HEK293T (cell line): ENCODE results near the gene LRRC61.

Experiments
- CTCF ChIA-PET: fragments of 350-600 bp; formaldehyde crosslinking; extraction: SDS; loops from one replicate; lab custom pipeline; 2021; ENCODE audit warnings: antibody characterized with exemption, inconsistent platforms; lab: Yijun Ruan, JAX
- POLR2A ChIA-PET: fragments of 350-600 bp; formaldehyde crosslinking; extraction: SDS; loops from one replicate; lab custom pipeline; 2020; ENCODE audit warnings: antibody characterized with exemption, inconsistent platforms; lab: Yijun Ruan, JAX
- DNase-seq: peaks from one replicate; pipeline ENCODE4 v3.0.0; 2012; ENCODE audit warnings: mixed read lengths; ENCODE audit errors: extremely low spot score
- ARNT ChIP-seq: fragments of 450-650 bp; IDR thresholded peaks from 2 replicates; pipeline ENCODE4 v1.6.1; 2017; ENCODE audit warnings: mild to moderate bottlenecking
- BHLHE40 ChIP-seq: fragments of 450-650 bp; IDR thresholded peaks from 2 replicates; pipeline ENCODE4 v1.6.1; 2016; ENCODE audit warnings: mild to moderate bottlenecking, moderate library complexity, borderline replicate concordance
- CTBP1 ChIP-seq: fragments of 450-650 bp; IDR thresholded peaks from 2 replicates; pipeline ENCODE4 v1.6.1; 2016; ENCODE audit warnings: borderline replicate concordance
- ELF4 ChIP-seq: fragments of 450-650 bp; IDR thresholded peaks from 2 replicates; pipeline ENCODE4 v1.6.1; 2017; ENCODE audit warnings: antibody characterized with exemption
- FOXA1 ChIP-seq: fragments of 450-650 bp; IDR thresholded peaks from 2 replicates; pipeline ENCODE4 v1.6.1; 2016; ENCODE audit warnings: mild to moderate bottlenecking
- FOXK2 ChIP-seq: fragments of 450-650 bp; IDR thresholded peaks from 2 replicates; pipeline ENCODE4 v1.6.1; 2016; ENCODE audit warnings: mild to moderate bottlenecking
- FOXM1 ChIP-seq: fragments of 450-650 bp; IDR thresholded peaks from 2 replicates; pipeline ENCODE4 v1.6.1; 2017; ENCODE audit warnings: mild to moderate bottlenecking, borderline replicate concordance
- HDGF ChIP-seq: fragments of 450-650 bp; IDR thresholded peaks from 2 replicates; pipeline ENCODE4 v1.6.1; 2017; ENCODE audit warnings: antibody characterized with exemption, borderline replicate concordance
- L3MBTL2 ChIP-seq: fragments of 450-650 bp; conservative IDR thresholded peaks from 2 replicates; pipeline ENCODE4 v1.6.1; 2016; ENCODE audit warnings: mild to moderate bottlenecking
- LEF1 ChIP-seq: fragments of 450-650 bp; IDR thresholded peaks from 2 replicates; pipeline ENCODE4 v1.6.1; 2017; ENCODE audit warnings: mild to moderate bottlenecking, borderline replicate concordance
- NFRKB ChIP-seq: fragments of 450-650 bp; IDR thresholded peaks from 2 replicates; pipeline ENCODE4 v1.6.1; 2016; ENCODE audit warnings: mild to moderate bottlenecking, moderate library complexity
- SP1 ChIP-seq: fragments of 450-650 bp; IDR thresholded peaks from 2 replicates; pipeline ENCODE4 v1.6.1; 2017
- SUZ12 ChIP-seq: fragments of 450-650 bp; IDR thresholded peaks from 2 replicates; pipeline ENCODE4 v1.6.1; 2016; ENCODE audit warnings: mild to moderate bottlenecking
- TARDBP ChIP-seq: fragments of 450-650 bp; IDR thresholded peaks from 2 replicates; pipeline ENCODE4 v1.6.1; 2016
- ZNF384 ChIP-seq: fragments of 450-650 bp; IDR thresholded peaks from 2 replicates; pipeline ENCODE4 v1.6.1; 2016
- TF ChIP-seq, protein P1 (sequence below): fragments of 450-650 bp; IDR thresholded peaks from 2 replicates; pipeline ENCODE4 v1.6.1; 2016

The LRRC61 gene

DNA sequence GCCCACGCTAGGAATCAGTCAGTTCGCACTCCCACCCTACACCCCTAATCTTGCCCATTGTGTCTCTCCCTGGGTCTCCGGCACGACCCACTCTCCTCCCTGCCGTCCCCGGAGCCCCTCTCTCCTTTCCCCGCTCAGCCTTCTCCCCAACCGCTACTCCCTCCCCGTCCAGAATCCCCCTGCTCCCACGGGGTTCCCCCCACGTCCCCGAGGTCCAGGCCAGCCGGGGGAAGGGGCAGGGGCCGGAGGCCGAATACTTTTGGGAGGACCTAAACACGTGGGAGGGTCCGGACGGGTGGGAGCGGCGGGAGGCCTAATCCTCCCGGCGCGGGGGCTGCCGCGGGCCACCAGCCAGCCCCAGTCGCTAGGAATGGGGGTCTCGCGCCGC lies 17.7 kb downstream of the LRRC61 start:
- TF ChIP-seq LEF1: no peak
- no peak for TF ChIP-seq CTBP1
- TF ChIP-seq SP1: no peak
- CTCF ChIA-PET: no interaction called here
- no peak for DNase-seq
- POLR2A ChIA-PET: no interaction called here

DNA sequence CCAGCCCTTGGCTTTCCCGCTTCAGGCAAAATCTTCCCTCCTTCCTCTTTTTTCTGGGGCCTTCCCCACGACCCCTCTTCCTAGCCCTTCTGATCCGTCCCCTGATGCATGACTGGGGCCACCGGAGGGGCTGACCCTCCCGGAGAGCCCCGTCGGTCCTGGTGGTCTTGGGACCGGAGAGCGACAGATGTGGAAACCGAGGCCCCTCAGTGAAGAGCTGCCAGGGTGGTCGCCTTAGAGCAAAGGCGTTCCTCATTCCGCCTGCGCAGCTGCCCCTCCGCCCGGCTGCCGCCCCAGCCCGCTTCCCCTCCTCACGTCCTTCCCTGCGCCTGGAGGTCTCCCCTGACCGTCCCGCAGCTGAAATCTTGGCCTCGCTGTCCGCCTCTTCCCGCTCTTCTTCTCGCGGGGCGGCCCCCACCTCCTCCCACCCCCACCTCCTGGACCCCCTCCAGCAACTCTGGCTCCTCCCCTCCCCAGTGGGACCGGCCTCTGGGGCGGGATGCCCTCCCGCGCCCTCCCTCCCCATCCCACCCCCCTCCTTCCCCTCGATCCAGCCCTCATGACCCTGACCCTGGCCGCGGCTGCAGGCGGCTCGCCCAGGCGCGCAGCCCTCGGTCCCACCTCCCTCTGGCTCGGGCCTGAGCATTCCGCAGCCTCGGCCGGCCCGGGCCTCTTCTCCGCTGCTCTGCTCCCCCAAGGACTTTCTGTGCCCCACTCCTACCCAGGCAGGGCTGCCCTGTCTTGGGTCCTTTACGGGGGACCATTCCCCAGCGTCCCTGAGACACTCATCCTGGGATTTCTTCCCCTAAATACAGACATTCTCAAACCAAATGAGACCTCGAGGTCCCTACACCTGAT lies 18.3 kb downstream of the LRRC61 start, which contains the start of gene RARRES2:
Gene RARRES2, minus strand, starts transcription at position 367 of the 858 bp plus-strand sequence. CDS start 1,020 bp downstream, outside the sequence.
- CTCF ChIA-PET: no interaction called here
- TF ChIP-seq HDGF (no peak), ELF4 (no peak), NFRKB (no peak), BHLHE40 (no peak), FOXK2 (no peak), L3MBTL2 (no peak), SUZ12 (no peak), FOXM1 (no peak), LEF1 (no peak), ZNF384 (no peak), SP1 (no peak), FOXA1 (no peak)
- no peak for DNase-seq
- POLR2A ChIA-PET: no interaction called here

DNA sequence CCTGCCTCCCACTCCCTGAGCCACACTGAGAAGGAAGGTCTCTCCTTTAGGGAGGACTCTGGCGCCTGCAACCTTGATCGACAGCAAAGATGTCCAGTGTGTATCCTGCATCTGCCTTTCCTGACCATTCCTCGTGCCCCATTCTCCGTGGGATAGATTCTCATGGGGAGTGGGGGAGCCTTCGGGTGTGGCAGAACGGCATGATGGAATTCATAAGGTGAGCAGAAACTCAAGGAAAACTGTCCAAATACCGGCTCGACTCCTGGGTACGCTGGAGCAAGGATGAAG lies 18.9 kb downstream of the LRRC61 start:
- POLR2A ChIA-PET: no interaction called here
- DNase-seq: no peak
- CTCF ChIA-PET: no interaction called here
- TF ChIP-seq CTBP1 (no peak), LEF1 (no peak), ZNF384 (no peak)

DNA sequence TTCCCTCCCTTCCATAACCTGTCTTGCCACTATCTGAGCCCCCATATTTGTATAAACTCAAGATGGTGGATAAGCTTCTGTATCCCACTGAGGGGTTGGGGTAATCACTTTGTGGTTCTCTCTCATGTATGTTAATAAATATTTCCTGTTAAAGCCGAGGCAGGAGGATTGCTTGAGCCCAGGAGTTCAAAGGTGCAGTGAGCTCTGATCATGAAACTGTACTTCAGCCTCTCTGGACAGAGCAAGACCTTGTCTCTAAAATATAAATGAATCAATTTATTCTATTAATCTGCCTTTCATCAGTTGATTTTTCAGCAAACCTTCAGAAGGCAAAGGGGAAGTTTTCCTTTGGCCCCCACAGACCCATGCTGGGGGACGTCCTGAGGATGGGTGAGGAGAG lies 20.1 kb downstream of the LRRC61 start:
- DNase-seq: no peak
- POLR2A ChIA-PET: interaction anchor here (0.7 to 1.2 kb wide), 2 partner anchors 10 to 12 kb away, joined by 3 read pairs; no protein-coding TSS in a partner anchor
- CTCF ChIA-PET: no interaction called here
- TF ChIP-seq TARDBP (no peak), FOXA1 (no peak), ELF4 (no peak), BHLHE40 (no peak), LEF1 (no peak), SUZ12 (no peak), ARNT (no peak), CTBP1 (no peak), L3MBTL2 (no peak), FOXK2 (no peak), ZNF384 (no peak), HDGF (no peak), NFRKB (no peak), FOXM1 (no peak), SP1 (no peak)
- TF ChIP-seq, protein P1, sequence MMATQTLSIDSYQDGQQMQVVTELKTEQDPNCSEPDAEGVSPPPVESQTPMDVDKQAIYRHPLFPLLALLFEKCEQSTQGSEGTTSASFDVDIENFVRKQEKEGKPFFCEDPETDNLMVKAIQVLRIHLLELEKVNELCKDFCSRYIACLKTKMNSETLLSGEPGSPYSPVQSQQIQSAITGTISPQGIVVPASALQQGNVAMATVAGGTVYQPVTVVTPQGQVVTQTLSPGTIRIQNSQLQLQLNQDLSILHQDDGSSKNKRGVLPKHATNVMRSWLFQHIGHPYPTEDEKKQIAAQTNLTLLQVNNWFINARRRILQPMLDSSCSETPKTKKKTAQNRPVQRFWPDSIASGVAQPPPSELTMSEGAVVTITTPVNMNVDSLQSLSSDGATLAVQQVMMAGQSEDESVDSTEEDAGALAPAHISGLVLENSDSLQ: no peak

DNA sequence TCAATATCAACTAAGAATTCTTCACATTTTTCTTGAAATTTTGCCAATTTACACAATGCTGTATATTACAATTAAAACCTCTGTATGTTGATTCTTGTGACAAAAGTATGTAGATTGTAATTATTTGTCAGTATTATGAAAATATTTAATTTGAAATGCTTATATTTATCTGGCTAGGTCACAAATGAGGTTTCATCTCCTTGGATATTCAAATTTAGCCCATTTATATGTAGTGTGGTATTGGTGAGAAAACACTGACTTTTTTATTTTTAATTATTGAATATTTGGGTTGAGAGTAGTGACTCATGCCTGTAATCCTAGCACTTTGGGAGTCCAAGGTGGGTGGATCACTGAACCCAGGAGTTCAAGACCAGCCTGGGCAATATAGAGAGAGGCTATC lies 21.1 kb downstream of the LRRC61 start:
- TF ChIP-seq FOXM1 (no peak), ELF4 (no peak), LEF1 (no peak), TARDBP (no peak), BHLHE40 (no peak), ZNF384 (no peak), FOXA1 (no peak), NFRKB (no peak), FOXK2 (no peak)
- TF ChIP-seq, protein P1: no peak
- ChIA-PET CTCF (no interaction called here), POLR2A (interaction anchor here (0.6 kb wide), 1 partner anchor 516 kb away, joined by 4 read pairs; no protein-coding TSS in a partner anchor)
- DNase-seq: no peak

DNA sequence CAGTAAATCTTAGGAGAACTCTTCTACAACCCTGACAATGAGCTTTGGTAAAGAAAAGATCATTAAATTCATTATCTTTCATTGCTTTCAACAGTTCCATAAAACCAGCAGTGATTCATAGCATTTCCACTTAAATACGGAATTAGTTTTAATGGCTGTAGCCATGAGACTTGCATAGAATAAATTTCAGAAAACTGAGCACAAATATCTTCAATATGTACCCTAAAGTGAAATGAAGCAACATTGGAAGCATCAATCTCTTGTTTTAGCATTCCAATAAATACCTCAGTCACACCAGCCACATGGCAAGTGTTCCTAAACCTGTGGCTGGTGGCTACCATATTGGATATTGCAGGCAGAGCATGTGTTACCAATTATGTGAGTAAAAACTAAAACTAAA lies 21.9 kb downstream of the LRRC61 start:
- ChIA-PET POLR2A (interaction anchor here (0.6 kb wide), 1 partner anchor 516 kb away, joined by 4 read pairs; no protein-coding TSS in a partner anchor), CTCF (no interaction called here)
- no peak for DNase-seq
- TF ChIP-seq ZNF384 (no peak), L3MBTL2 (no peak), FOXM1 (no peak), CTBP1 (no peak), SP1 (no peak), FOXK2 (no peak), TARDBP (no peak), HDGF (no peak), ARNT (no peak), SUZ12 (no peak), FOXA1 (no peak), ELF4 (no peak), LEF1 (no peak), BHLHE40 (no peak)
- TF ChIP-seq, protein P1: no peak
